Islet of Langerhans (tissue), 1 donor: ENCODE data around the gene TBC1D22A.
"Not testable (repeated sequence)": the region's sequence is repeated elsewhere in the genome, so short reads cannot be mapped to it uniquely, and the experiment has no call there.

Experiments
- FAIRE-seq: peaks from one replicate; lab custom pipeline; 2011; peaks lifted over from hg19 to GRCh38; lab: Jason Lieb, UNC

The TBC1D22A gene

DNA sequence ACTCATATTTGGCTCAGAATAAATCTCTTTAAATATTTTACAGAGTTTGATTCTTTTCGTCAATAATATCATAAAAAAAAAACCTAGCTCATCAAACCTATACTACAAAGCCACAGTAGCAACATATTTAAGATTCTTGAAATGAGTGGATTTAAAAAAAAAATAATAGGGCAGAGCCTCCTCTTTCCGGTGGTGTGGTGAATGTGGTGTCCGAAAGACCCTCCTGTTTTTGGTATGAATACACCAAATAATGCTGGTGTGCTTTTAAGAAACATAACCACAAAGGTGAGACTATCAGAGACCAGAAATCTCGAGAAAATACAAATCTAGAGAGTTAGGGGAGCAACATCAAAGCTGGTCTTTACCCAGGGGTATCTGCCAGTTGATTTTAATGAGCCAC lies 342.6 kb downstream of the TBC1D22A start:
- FAIRE-seq = no peak

DNA sequence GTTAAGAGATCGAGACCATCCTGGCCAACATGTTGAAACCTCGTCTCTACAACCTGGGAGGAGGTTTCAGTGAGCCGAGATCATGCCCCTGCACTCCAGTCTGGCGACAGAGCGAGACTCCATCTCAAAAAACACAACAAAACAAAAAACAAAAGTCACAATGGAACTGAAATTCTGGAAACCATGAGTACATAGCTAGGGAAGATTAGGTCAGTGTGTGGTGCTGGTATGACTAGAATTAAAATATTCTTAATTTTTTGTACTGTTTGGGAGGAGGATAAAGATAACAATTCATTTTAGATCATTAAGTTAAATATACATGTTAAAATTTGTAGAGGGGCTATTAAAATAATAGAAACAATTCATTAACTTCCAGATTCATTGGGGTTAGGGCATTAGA lies 344.4 kb downstream of the TBC1D22A start:
- FAIRE-seq = no peak

DNA sequence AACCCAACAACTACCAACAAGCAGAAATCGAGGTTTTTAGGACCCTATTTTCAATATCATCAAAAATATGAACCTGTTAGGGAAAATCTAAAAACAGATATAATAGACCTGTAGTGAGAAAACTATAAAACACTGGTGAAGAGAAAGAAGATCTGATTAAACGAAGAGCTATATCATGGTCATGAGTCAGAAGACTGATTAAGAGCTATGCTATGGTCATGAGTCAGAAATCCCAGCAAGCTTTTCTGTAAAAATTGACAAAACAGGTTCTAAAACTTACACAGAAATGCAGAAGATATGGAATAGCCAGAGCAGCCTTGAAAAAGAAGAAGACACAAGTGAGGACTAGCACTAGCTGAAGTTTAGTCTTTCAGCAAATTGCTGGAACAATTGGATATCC lies 345.0 kb downstream of the TBC1D22A start:
- peak; percentile 89 for FAIRE-seq

DNA sequence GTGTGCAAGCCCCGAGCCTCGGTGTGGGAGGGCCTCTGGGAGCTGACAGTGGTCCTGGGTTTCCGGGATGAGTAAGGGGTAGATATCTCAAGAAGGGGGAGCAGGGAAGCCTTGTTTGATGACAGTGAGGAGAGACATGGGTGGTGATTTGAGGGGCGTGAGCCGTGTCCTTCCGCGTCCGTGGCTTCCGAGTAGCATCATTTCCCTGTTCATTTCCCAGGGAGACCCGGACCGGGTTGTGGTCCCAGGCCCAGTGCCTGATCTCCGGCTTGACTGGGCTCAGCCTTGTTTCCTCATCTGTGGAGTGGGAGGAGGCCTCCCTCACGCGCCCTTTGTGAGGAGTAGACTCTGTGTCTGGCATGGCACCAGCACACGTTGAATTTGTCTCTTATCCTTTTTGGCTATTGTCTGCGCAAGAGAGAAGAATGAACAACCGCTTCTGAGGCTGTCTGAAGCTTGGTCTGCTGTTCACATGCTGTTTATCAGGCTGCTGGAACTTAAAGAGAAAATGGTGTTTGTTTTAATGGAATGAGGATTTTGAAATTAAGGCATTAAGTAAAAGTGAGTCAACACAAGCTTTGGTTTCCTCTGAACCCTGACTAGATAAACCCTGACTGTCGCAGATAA lies 348.5 kb downstream of the TBC1D22A start:
- FAIRE-seq = no peak

DNA sequence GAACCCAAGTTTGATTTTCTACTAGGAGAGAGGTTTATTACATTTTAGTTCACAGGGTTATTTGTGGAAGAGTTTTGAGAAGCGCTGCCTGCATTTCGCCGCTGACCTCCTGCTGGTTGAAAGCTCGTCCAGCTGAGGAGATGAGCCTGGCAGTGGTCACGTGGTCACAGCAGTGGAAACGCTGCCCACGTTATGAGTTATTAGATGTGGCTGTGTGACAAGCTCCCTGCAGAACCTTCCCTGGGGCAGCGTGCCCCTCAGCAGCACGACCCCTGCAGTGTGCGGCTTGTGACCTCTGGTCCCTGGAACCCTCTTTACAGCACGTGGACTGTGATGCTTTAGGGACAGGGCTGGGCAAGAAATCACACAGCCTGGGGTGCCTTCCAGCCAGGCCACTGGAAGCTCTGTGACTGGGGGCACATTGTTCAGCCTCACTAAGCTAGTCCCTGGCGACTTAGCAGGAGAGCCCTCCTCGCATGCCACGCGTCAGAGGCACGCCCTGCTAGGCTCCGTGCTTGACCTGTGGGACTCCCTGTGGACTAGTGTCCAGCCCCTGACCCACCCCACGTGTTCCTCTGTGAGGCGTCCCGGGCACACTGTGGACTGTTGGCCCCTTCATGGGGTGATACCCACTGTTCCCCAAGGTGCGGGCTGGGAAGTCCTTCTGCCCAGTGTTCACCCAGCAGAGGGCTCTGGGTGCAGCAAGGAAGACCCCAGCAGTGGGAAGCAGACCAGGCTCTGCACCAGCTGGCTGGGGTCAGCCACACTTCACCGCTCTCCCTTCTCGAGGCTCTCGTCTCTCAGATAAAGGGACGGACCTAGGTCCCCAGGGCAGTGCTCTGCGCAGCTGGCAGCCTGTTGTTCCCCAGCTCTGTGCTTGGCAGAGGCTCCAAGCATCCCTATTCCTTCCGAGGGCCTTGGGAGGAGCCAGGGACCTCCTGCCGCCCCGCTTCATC lies 349.5 kb downstream of the TBC1D22A start:
- no peak for FAIRE-seq

DNA sequence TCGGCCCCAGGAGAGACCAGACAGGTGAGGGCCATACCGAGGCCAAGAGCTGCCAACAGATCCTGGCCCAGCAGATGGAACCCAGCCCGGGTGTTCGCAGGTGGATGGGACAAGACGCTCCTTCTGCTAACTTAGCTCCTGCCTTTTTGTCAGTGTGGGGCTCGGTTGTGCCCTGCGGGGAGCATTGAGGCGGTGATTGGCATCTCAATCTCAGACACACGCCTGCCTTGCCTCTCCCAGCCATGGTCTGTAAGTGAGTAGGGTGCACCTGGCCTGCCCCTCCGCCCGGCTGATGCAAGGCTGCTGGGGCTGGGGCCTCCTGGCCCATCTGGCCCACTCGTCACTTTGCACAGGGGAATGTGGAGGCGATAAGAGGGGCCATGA lies 350.1 kb downstream of the TBC1D22A start:
- no peak for FAIRE-seq

DNA sequence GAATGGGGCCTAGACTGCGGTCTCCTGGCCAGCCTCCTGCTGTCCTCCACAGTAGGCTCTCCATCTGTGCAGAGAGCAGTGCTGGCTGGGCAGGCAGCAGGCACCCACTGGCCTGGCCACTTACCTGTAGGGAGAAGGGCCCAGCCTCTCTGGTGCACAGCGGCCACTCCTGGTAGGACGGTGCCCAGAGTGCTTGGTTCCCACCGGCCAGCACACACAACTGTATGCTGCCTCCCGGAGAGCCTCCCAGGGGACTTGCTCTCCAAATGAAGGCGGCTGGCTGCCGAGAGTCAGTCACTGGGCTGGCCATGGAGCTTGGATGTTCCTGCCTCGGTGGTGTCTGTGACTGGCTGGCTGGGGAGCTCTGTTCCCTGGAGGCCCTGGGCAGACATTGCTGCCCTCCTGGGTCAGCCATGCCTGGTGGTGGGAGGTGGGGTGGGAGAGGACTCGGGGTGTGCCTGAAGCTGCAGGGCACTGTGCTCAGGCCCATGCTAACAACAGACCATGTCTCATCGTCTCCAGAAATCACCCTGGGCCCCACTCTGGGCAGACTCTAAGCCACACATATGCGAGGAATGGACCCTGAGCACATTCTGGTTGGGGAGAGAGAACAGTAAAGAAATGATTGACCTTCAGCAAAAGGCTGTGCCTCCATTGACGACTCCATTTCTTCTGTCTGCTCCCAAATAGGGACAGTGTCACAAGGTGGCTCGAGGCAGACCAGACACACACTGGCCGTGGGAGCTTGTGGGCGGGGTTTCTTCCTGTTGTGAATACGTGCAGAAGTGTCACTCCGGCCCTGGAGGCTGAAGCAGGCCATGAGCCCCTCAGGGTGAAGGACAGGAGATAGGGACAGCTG lies 350.8 kb downstream of the TBC1D22A start:
- no peak for FAIRE-seq

DNA sequence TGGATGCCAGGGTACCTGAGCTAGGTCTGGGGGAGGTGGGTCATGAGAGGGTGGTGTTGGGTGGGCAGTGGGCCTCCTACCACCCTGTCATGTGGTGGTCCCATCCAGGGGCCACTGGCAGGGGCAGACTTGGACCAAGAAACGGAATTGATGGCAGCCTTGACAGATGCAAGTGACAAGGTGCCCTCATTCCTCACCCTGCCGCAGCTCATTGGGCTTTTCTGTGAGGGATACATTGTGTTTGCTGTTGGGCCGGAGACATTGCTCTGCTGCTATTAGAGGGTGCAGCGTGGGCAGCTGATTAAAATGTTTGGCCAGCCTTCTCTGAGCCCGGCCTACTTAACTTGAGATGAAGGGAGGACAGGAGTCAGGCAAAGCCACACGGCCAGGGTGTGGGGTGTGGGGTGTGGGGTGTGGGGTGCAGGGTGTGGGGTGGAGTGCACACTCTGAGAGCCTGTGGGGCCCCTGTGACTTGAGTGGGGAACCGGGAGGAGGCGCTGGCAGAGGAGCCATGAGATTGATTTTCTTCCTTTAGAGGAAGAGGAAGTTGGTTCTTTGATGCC lies 351.5 kb downstream of the TBC1D22A start:
- no peak for FAIRE-seq

DNA sequence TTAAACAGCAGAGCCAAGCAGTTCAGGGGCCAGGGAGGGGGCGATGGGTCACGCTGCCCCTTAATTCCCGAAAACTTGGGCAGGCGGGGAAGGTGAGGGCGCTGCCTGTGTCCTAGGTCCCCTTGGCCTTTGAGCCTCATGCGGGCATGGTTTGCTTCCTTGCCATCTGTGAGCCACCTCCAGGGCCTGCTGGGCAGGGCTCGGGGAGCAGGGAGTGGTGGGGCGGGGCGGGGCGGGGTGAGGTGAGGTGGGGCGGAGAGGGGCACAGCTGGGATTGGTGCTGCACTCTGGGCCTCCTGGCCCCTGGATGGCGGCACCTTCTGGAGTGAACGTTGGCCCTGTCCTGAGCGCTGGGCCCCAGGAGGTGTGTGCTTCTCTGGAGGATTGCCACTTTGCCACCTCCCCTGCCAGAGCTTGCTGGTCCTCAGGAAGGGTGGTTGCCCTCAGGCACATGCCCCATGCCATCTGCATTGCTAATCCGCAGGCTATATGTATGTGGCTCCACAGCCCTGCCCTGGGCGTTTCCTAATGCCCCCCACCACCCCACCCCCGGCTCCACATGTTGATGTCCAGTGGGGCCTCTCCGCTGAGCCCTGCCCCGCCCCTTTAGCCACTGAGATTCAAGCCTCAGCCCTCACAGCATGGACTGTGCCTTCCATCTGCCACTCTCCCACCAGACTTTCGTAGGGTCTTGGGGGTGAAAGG lies 352.5 kb downstream of the TBC1D22A start:
- no peak for FAIRE-seq

DNA sequence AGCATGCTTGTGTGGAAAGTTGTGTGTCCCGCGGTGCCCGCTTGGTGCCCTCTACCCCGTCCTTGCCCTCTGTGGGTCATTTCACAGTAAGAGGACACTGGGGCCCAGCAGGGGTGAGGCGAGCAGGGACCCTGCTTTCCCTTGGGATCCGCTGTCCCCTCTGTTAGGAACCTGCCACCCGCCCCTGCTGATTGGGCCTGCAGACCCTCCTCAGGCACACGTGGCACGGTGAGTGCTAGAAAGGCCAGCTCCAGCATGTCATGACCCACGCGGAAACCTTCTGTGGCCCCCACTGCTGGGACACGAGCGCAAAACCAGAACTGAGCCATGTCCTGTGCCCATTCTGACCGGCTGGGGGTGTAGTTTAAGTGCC lies 353.1 kb downstream of the TBC1D22A start:
- no peak for FAIRE-seq

DNA sequence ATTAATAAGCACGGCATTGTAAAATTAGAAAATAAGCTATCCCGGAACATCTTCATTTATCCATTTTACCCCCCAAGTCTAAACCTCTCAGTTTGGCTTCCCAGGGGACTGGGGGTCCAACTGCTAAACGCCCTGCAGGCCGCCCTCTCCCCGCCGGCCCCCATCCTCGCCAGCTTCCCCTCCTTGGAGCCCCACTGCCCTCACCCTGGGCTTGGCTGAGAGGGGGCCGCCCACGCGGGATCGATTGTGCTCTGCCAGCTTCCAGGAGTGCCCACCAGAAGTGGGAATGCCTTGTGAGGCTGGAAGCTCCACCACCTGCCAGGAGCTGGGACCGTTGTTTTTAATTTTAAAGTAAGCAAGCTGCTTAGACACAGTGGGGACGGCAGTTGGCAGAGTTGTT lies 353.5 kb downstream of the TBC1D22A start:
- no peak for FAIRE-seq

DNA sequence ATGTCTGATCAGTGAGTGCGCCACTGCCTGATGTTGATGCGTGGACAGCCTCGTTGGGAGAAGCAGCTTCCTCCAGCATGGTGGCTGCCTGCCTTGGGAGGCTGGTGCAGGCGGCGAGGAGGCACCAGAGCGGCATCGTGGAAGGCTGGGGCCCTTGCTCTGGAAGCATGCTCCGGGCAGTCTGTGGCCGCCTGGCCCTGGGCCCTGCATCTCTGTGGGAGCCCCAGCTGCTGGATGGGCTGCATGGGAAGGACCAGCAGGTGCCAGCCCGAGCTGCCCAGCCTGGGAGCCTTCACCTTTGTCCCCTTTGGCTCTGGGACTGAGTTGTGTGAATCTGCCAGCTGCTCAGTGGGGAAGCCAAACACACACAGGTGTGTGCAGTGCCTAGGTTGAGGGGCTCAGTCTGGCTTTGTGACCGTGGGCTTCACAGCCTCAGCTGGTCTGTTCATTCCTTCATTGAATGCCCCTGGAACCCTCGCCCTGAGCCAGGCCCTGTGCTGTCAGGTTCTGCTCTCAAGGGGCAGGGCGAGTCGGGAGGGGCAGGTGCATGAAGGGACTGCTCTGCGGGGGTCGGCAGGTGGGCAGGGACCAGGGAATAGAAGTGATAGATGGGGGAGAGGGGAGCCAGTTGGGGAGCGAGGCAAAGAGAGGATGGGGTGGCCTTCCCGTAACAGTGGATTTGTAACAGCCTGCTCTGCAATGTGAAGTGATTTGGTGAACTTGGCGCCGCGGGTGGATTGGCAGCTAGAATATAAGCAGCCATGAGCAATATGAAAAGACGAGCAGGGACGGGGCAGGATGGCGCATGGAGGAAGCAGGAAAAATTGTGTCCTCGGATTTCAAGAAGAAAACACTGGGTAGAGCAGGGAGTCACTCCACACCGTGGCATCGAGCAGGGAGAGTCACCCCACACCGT lies 354.2 kb downstream of the TBC1D22A start:
- no peak for FAIRE-seq

DNA sequence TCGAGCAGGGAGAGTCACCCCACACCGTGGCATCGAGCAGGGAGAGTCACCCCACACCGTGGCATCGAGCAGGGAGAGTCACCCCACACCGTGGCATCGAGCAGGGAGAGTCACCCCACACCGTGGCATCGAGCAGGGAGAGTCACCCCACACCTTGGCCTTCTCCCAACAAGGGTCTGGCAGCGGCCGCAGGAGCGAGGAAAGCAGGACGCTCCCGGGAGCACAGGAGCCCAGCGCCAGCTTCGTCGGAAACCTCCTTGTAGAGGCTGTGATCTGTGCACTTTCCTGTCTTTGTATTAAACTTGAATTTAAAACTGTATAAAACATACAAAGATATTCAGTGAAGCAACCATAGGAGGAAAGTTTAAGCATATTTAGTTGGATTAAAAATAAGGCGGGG lies 355.0 kb downstream of the TBC1D22A start:
- FAIRE-seq = not testable (repeated sequence)

DNA sequence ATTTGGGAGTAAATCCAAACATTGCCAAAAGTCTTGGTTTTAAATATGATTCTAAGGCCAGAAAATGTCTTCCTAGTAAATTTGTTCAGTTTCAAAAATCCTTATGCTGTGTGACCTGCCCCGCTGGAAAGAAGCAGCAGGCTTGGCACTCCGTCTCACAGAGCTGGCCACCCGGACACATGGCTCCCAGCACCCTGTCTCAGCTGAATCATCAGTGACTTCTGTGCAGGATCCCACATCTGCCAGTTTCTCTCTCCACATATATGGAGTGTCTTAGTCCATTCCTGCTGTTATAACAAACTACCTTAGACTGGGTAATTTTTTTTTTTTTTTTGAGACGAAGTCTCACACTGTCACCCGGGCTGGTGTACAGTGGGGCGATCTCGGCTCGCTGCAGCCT lies 356.7 kb downstream of the TBC1D22A start:
- no peak for FAIRE-seq

DNA sequence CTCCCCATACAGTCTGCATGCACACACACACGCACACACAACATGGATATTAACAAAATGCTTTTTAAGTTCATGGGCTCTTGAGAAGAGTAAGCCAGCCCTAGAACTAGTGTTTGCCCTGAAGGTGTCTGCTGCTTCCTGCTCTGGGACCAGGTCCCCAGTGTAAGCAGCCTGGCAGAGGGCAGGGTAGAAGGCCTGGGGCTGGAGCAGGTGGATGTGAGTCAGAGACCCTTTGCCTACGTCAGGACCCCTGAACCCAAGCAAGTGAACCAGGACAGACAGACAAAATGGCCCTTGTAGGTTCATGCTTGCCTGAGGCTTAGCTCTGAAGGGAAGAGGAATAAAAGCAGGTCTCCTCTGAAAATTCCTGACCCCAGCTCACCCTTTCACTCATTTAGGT lies 357.9 kb downstream of the TBC1D22A start:
- no peak for FAIRE-seq

DNA sequence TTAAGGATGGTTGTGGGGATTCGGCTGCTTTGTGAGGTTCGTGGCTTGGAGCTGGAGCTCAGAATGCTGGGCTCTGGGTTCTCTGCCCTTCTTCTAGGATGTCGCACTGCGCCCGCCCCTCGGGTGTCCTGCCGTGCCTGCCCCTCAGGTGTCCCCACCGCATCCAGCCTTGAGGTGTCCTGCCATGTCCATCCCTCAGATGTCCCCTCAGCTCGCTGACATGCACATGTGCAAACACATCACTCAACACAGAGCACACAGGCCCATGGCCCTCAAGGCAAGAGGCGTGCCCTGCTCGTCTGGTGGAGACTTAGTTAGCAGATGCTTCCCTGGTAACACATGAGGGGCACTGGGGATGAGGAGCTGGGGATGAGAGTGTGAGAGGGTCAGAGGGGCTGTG lies 359.3 kb downstream of the TBC1D22A start:
- no peak for FAIRE-seq

DNA sequence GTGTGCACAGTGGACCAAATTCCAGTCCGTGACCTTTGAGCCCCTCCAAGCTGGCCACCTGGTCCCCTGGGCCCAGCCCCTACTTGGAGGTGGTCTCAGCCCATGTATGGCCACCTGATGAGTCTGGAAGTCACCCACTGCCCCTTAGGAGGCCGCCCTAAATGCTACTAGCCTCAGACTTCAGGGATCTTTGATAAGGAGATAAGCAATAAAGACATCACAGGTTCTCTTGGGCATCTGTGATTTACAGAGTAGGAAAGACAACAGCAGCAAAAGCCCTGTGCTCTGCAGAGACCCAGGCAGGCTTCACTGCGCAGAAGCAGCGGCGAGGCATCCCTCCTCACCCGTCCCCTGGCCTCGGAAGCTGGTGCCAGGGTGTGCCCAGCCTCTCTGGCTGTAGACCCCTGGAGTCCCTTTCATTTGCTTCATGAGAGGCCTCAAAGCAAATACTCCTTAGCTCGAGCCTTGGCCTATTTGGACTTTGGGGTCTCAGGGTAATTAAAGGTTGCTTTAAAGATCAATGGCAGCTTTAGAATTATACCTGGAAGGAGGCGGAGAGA lies 360.1 kb downstream of the TBC1D22A start:
- no peak for FAIRE-seq

DNA sequence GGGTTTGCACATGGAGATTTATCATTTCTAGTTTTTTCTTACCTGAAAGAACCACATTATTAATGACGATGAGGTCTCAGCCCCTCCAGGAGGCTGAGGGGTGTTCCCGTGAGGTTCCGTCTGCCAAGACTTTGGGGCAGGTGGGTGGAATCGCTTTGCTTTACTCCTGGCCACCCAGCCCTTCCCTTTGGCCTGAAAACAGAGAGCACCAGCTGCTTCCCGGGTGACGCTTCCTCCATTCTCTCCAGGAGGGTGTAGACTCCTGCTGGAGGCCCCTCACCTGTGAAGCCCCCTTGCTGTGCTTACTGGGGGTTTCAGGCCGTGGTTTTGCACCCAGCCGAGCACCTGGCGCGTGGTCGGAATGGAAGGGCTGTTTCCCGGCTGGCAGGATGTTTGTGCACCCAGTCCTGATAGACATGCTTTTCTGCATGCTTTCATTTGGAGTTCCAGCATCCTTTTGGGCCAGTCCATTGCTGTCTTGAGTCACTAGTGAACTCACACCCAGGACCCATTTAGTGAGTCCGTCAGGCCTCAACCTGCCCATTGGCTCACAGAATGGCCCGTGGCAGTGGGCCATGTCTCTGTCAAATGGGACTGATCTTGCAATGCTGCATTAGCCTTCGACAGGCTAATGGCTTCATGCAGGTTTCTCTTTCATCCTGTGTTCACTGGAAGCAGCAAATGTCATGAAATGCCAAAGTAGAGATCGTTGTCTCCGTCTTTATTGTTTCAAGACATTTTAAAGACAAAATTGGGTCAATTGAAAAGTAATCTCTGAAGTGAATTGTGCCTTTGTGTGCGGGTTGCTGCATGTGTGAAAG lies 360.8 kb downstream of the TBC1D22A start:
- no peak for FAIRE-seq

DNA sequence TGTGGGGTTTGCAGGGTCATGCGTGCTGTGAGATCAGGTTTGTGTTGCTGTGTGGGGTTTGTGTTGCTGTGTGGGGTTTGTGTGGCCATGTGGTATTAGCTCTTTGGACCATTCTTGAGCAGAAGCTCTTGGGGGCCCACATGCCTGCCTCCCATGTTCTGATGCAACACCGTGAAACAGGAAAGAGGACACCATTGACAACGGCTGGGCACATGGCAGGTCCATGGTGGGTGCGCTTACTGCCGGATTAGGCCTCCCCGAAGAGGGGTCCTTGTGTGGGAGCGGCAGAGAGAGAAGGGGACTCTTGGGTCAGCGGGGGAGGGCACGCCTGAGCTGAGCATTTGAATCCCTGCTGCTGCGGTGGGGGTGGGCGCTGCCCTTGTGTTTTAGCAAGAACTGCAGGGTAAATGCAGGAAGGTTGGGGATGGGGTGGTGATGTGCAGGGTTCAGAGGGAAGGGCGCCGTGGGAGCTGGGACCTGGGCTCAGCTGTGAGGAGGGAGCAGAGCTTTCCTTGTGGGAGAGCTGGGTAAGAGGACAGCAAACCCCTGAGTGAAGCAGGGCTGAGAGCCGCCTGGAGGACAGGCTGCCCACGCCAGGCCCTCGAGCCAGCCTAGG lies 361.5 kb downstream of the TBC1D22A start:
- FAIRE-seq = no peak
